PC-3 (cell line): ENCODE measurements around the gene CTF1.

ENCODE experiments used
- CTCF ChIP-seq: fragments of 300-600 bp; sonication (generic); conservative IDR thresholded peaks from 2 replicates; pipeline ENCODE4 v1.5.1; 2017; ENCODE audit warnings: antibody characterized with exemption, low read depth, mild to moderate bottlenecking, low read length
- EZH2phosphoT487 ChIP-seq: fragments of 300-600 bp; sonication (generic); IDR thresholded peaks from 2 replicates; pipeline ENCODE4 v1.6.1; 2018; ENCODE audit warnings: mild to moderate bottlenecking, antibody characterized with exemption, low read length, borderline replicate concordance

DNA sequence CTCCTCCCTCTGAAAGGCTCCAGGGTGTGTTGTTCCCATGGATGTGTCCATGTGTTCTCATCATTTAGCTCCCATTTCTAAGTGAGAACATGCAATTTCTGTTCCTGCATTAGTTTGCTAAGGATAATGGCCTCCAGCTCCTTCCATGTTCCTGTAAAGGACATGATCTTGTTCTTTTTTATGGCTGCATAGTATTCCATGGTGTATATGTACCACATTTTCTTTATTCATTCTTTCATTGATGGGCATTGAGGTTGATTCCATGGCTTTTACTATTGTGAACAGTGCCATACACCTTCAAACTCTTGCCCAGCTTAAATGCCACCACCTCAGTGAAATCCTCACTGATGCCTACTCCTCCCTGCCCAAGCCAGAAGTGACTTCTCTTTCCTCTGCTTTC lies 47.9 kb downstream of the CTF1 start:
- TF ChIP-seq CTCF, result no peak
- no peak for TF ChIP-seq EZH2phosphoT487
